ENCODE data around the gene WDR41.

DNA sequence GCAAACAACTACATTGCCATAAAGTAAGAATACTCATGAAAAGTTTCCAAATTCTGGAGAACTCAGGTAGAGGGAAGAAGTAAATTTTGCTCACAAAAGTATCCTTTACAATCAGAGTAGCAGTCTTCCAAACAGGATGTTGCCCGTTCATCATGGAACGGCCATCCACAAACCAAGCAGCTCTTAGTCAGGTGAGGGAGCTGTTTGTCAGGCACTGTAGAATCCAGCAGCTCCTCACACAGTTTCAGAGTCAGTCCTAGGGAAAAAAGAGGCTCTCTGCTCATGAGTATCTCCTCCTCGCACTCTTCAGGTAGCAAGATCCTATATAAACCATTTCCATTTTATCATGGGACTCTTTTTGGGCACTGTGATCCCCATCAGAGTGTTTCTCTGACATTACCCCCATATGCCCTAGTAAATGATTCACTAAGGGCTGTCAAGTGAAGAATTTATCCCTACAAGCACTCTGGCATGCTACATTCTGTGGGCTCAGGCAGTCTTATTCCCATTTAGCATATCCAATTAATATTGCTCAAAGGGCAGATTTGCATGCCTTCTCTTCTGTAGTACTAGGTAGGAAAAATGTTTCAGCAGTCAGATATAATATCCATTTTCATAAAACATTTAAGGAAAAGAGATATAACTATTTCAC lies 97.9 kb downstream of the WDR41 start:
- TF ChIP-seq CTCF (IDR thresholded peaks at IDR 0.05; ENCODE audit: low read depth, low read length): no peak
- no peak for TF ChIP-seq EZH2phosphoT487 (IDR thresholded peaks at IDR 0.05; ENCODE audit: low read depth)

Data from OCI-LY3 (cell line).